Endothelial cell of umbilical vein (primary cell): ENCODE results near the gene ANXA5. TPM values are rescaled to one million over a fixed set of nuclear protein-coding genes. Genes with fewer than 3 reads are reported as not detected.

Experiments used
- BruUV-seq: library from RNA; stranded (reverse); fragments of 400-500 nt; replicated peaks from 2 replicates; lab custom pipeline; 2021; lab: Mats Ljungman, UMichigan
- CTCF ChIA-PET: fragments of 300-600, 350-600 bp; sonication (Branson Sonifier 250); formaldehyde crosslinking; loops from one replicate; lab custom pipeline; 2021; ENCODE audit warnings: antibody characterized with exemption, inconsistent platforms; lab: Charles Lee
- POLR2A ChIA-PET: fragments of 300-600, 350-600 bp; sonication (Branson Sonifier 250); formaldehyde crosslinking; loops from one replicate; lab custom pipeline; 2021; ENCODE audit warnings: antibody characterized with exemption, inconsistent platforms; lab: Charles Lee
- DNase-seq: peaks from one replicate; pipeline ENCODE4 v3.0.0-alpha.2; 2011; ENCODE audit warnings: low read depth, low spot score
- FAIRE-seq: peaks from 2 replicates; lab custom pipeline; 2011; peaks lifted over from hg19 to GRCh38; lab: Jason Lieb, UNC
- H2AFZ ChIP-seq: 2 replicates; pipeline ENCODE4 v1.6.0; 2012; ENCODE audit warnings: low read depth, low read length, control low read depth, inconsistent platforms
- H3K27ac ChIP-seq: 2 replicates; pipeline ENCODE4 v1.5.1; 2011; ENCODE audit warnings: low read depth, mild to moderate bottlenecking, control low read depth, low read length, moderate library complexity; ENCODE audit not compliant: insufficient read depth
- H3K27me3 ChIP-seq, 2 experiments: 2 replicates each; pipeline versions ENCODE4 v1.6.0 to v1.6.1; 2011; ENCODE audit warnings: low read length in 2 of 2, mixed read lengths in 1 of 2; ENCODE audit not compliant: control insufficient read depth in 2 of 2, insufficient read depth in 2 of 2
- H3K36me3 ChIP-seq, 2 experiments: 2 replicates in 1 of 2; 3 replicates in 1 of 2; pipeline ENCODE4 v1.5.1; 2011; ENCODE audit warnings: low read length in 2 of 2, mild to moderate bottlenecking in 1 of 2, moderate library complexity in 1 of 2; ENCODE audit not compliant: control insufficient read depth in 2 of 2, insufficient read depth in 2 of 2; ENCODE audit errors: extremely low read depth in 1 of 2
- H3K4me1 ChIP-seq: 3 replicates; pipeline ENCODE4 v1.5.1; 2011; ENCODE audit warnings: mild to moderate bottlenecking, low read length; ENCODE audit not compliant: control insufficient read depth, insufficient read depth; ENCODE audit errors: extremely low read depth
- H3K4me2 ChIP-seq: 2 replicates; pipeline ENCODE4 v1.6.1; 2011; ENCODE audit warnings: low read length, control low read depth, mixed read lengths; ENCODE audit not compliant: insufficient read depth
- H3K4me3 ChIP-seq, 3 experiments: fragments of 200-600 bp in 1 of 3; sonication (generic), shearing (Covaris generic) in 1 of 3; replicated peaks in 1 of 3; 2 replicates each; pipeline ENCODE4 v1.5.1; 2011 to 2016; ENCODE audit warnings: control low read depth in 3 of 3, low read length in 3 of 3, mild to moderate bottlenecking in 2 of 3, inconsistent platforms in 1 of 3, low read depth in 1 of 3, moderate library complexity in 1 of 3; ENCODE audit not compliant: insufficient read depth in 1 of 3
- H3K79me2 ChIP-seq: 2 replicates; pipeline ENCODE4 v1.6.0; 2012; ENCODE audit warnings: low read length, inconsistent platforms; ENCODE audit not compliant: control insufficient read depth, insufficient read depth
- H3K9ac ChIP-seq: replicated peaks from 2 replicates; pipeline ENCODE3; 2011; ENCODE audit warnings: low read length, control low read depth; ENCODE audit not compliant: insufficient read depth; ENCODE audit errors: extremely low read depth
- H3K9me1 ChIP-seq: replicated peaks from 3 replicates; pipeline ENCODE4 v1.6.0; 2011; ENCODE audit warnings: mild to moderate bottlenecking, low read length; ENCODE audit not compliant: control insufficient read depth, insufficient read depth; ENCODE audit errors: extremely low read depth
- H3K9me3 ChIP-seq: replicated peaks from 2 replicates; pipeline ENCODE4 v1.5.1; 2012; ENCODE audit warnings: low read length, inconsistent platforms; ENCODE audit not compliant: control insufficient read depth, insufficient read depth
- H4K20me1 ChIP-seq: replicated peaks from 2 replicates; pipeline ENCODE3; 2011; ENCODE audit warnings: mild to moderate bottlenecking, low read length; ENCODE audit not compliant: control insufficient read depth, insufficient read depth; ENCODE audit errors: extremely low read depth
- EZH2 ChIP-seq: IDR thresholded peaks from 2 replicates; pipeline ENCODE4 v1.6.1; 2012; ENCODE audit warnings: borderline replicate concordance, low read depth, mild to moderate bottlenecking, moderate library complexity, low read length, inconsistent platforms; ENCODE audit not compliant: severe bottlenecking
- FOS ChIP-seq: IDR thresholded peaks from 2 replicates; pipeline ENCODE4 v1.6.1; 2011; ENCODE audit warnings: mild to moderate bottlenecking, low read length, moderate library complexity, borderline replicate concordance; ENCODE audit not compliant: insufficient read depth
- GATA2 ChIP-seq: IDR thresholded peaks from 2 replicates; pipeline ENCODE4 v1.7.0; 2011; ENCODE audit warnings: low read depth, mild to moderate bottlenecking, moderate library complexity, mixed read lengths, low read length; ENCODE audit not compliant: insufficient read length, insufficient read depth
- JUN ChIP-seq: IDR thresholded peaks from 2 replicates; pipeline ENCODE4 v1.6.1; 2011; ENCODE audit warnings: borderline replicate concordance, low read depth; ENCODE audit not compliant: insufficient read length, insufficient read depth
- MYC ChIP-seq: IDR thresholded peaks from one replicate; pipeline ENCODE4 v1.6.1; 2011; ENCODE audit warnings: mild to moderate bottlenecking, low read depth, low read length
- POLR2A ChIP-seq: IDR thresholded peaks from 2 replicates; pipeline ENCODE4 v1.6.1; 2012; ENCODE audit warnings: low read depth, mild to moderate bottlenecking, control low read depth, low read length
- POLR2AphosphoS5 ChIP-seq: IDR thresholded peaks from 2 replicates; pipeline ENCODE4 v1.6.1; 2012; ENCODE audit warnings: low read depth, mild to moderate bottlenecking, control low read depth, low read length, moderate library complexity; ENCODE audit not compliant: insufficient read depth
- dilution Hi-C: fragments of 300-500 bp; cut with MboI; formaldehyde crosslinking; loops from one replicate; pipeline ENCODE4 v1.15.0; 2019; ENCODE audit warnings: low sequenced_read_pairs; ENCODE audit not compliant: extremely low pct_ligation_motif_present
- intact Hi-C: fragments of 100-400 bp; cut with micrococcal nuclease; formaldehyde crosslinking; loops from one replicate; pipeline ENCODE4 v1.10.0; 2022
- polyA plus RNA-seq, 4 experiments: library from polyadenylated mRNA; depleted of rRNA in 3 of 4; stranded (reverse) in 3 of 4; unstranded in 1 of 4; fragments of >200 nt; gene quantifications; 2 replicates each; pipeline versions ENCODE4 v1.2.1 to v1.2.3, GENCODE V29; 2011 to 2012; ENCODE audit warnings: missing spikeins in 1 of 4
- total RNA-seq: library from RNA; stranded (reverse); gene quantifications from 2 replicates; pipeline ENCODE4 v1.2.3, GENCODE V29; 2021
- TF ChIP-seq, protein P1 (sequence below), 2 donors: IDR thresholded peaks; 1 replicate in 1 of 2; 2 replicates in 1 of 2; pipeline ENCODE4 v1.5.1; 2011; ENCODE audit warnings: low read length in 2 of 2, mild to moderate bottlenecking in 2 of 2, moderate library complexity in 2 of 2, control low read depth in 1 of 2, inconsistent platforms in 1 of 2, low read depth in 1 of 2; ENCODE audit not compliant: insufficient read depth in 1 of 2; ENCODE audit errors: extremely low read depth in 1 of 2
- TF ChIP-seq, protein P2 (sequence below): IDR thresholded peaks from 2 replicates; pipeline ENCODE4 v1.6.1; 2011; ENCODE audit not compliant: insufficient read depth, insufficient read length

Gene ANXA5
- total and polyA plus RNA-seq, 2 donors (not counting 3 experiments of a cell fraction or from before 2014, with no cell fraction given), result 450 to 528 TPM

DNA sequence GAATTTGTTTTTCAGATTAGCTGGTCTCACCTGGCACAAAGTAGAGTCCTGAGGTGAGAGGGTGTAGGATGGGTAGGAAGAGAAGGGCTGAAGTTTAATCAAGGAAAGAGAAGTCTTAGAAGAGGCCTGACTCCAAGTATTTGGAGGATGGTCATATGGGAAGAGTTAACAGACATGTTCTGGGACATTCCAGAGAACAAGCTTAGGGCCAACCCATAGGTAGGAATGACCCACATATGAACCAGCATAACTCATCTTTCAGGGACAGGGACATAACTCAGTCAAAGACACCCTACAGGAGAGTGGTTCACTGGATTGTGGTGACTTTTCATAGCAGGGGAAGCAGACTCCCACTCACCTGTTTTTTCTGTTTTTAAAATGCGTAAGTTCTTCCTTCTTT is 27.9 kb upstream of the ANXA5 start:
- Histone ChIP-seq H3K9me3 (no peaks in the 10 kb centered on the region), H2AFZ (no peak overlapping the region), H3K4me2 (no peak overlapping the region), H3K27me3 (no peaks in the 10 kb centered on the region), H3K27ac (no peak overlapping the region), H3K4me3 (no peak overlapping the region), H3K36me3 (no peaks in the 10 kb centered on the region), H3K9me1 (no peaks in the 10 kb centered on the region), H3K9ac (no peak overlapping the region), H4K20me1 (no peaks in the 10 kb centered on the region), H3K79me2 (no peaks in the 10 kb centered on the region), H3K4me1 (peaks cover 10% of the 10 kb centered on the region)
- ChIA-PET POLR2A (interaction anchor here (1.3 kb wide), 1 partner anchor 13 kb away, joined by 3 read pairs; no protein-coding TSS in a partner anchor), CTCF (interaction anchor here (1.0 to 2.5 kb wide), 8 partner anchors 9 to 354 kb away, joined by 3 to 23 read pairs (median 12); partner anchors contain the start of gene ANXA5)
- dilution Hi-C loops (loop anchor here (25.0 kb wide), 1 partner anchor 237 kb away; no protein-coding TSS in a partner anchor), intact Hi-C loops (loop anchor here (10.0 kb wide), 1 partner anchor 50 kb away; no protein-coding TSS in a partner anchor)
- DNase-seq (no peak), FAIRE-seq (no peak)
- TF ChIP-seq JUN (no peak), FOS (no peak), MYC (no peak), POLR2A (no peak), POLR2AphosphoS5 (no peak), EZH2 (no peak), GATA2 (no peak)
- TF ChIP-seq, protein P1, sequence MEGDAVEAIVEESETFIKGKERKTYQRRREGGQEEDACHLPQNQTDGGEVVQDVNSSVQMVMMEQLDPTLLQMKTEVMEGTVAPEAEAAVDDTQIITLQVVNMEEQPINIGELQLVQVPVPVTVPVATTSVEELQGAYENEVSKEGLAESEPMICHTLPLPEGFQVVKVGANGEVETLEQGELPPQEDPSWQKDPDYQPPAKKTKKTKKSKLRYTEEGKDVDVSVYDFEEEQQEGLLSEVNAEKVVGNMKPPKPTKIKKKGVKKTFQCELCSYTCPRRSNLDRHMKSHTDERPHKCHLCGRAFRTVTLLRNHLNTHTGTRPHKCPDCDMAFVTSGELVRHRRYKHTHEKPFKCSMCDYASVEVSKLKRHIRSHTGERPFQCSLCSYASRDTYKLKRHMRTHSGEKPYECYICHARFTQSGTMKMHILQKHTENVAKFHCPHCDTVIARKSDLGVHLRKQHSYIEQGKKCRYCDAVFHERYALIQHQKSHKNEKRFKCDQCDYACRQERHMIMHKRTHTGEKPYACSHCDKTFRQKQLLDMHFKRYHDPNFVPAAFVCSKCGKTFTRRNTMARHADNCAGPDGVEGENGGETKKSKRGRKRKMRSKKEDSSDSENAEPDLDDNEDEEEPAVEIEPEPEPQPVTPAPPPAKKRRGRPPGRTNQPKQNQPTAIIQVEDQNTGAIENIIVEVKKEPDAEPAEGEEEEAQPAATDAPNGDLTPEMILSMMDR (IDR thresholded peaks at IDR 0.05; ENCODE audit: extremely low read depth in 1 of 2, insufficient read depth in 1 of 2, low read depth in 1 of 2, low read length in 2 of 2), result no peak
- TF ChIP-seq, protein P2, sequence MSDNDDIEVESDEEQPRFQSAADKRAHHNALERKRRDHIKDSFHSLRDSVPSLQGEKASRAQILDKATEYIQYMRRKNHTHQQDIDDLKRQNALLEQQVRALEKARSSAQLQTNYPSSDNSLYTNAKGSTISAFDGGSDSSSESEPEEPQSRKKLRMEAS, result no peak
- BruUV-seq, result no TSS peak
